Measurements from ENCODE around the gene CADM1.

CADM1 gene

GRCh38 chr11:115217726-115218311 is 286.4 kb downstream of the CADM1 start:
- DNase-seq (ENCODE audit: low read depth in 1 of 2, low spot score in 1 of 2) = no peak

GRCh38 chr11:115215694-115216617 is 288.3 kb downstream of the CADM1 start:
- DNase-seq (ENCODE audit: low read depth in 1 of 2, low spot score in 1 of 2) = no peak

GRCh38 chr11:115214644-115215234 is 289.5 kb downstream of the CADM1 start:
- no peak for DNase-seq (ENCODE audit: low read depth in 1 of 2, low spot score in 1 of 2)

- no peak for DNase-seq (ENCODE audit: low read depth in 1 of 2, low spot score in 1 of 2)
Measured at GRCh38 chr11:115213007-115213406, 291.2 kb downstream of the CADM1 start.

GRCh38 chr11:115208808-115209259 is 295.4 kb downstream of the CADM1 start:
- DNase-seq (ENCODE audit: low read depth in 1 of 2, low spot score in 1 of 2) = no peak

- DNase-seq (ENCODE audit: low read depth in 1 of 2, low spot score in 1 of 2) = no peak
Measured at GRCh38 chr11:115207916-115208315, 296.3 kb downstream of the CADM1 start.

GRCh38 chr11:115207166-115207591 is 297.0 kb downstream of the CADM1 start:
- no peak for DNase-seq (ENCODE audit: low read depth in 1 of 2, low spot score in 1 of 2)

GRCh38 chr11:115206365-115207022 is 297.7 kb downstream of the CADM1 start:
- no peak for DNase-seq (ENCODE audit: low read depth in 1 of 2, low spot score in 1 of 2)

GRCh38 chr11:115202900-115203552 is 301.2 kb downstream of the CADM1 start:
- no peak for DNase-seq (ENCODE audit: low read depth in 1 of 2, low spot score in 1 of 2)

GRCh38 chr11:115202074-115202473 is 302.1 kb downstream of the CADM1 start:
- DNase-seq (ENCODE audit: low read depth in 1 of 2, low spot score in 1 of 2) = no peak

- DNase-seq (ENCODE audit: low read depth in 1 of 2, low spot score in 1 of 2) = no peak
Measured at GRCh38 chr11:115201111-115201792, 303.0 kb downstream of the CADM1 start.

GRCh38 chr11:115199481-115200069 is 304.6 kb downstream of the CADM1 start:
- DNase-seq (ENCODE audit: low read depth in 1 of 2, low spot score in 1 of 2) = no peak

- DNase-seq (ENCODE audit: low read depth in 1 of 2, low spot score in 1 of 2) = no peak
Measured at GRCh38 chr11:115198321-115198741, 305.9 kb downstream of the CADM1 start.

GRCh38 chr11:115197433-115197832 is 306.8 kb downstream of the CADM1 start:
- no peak for DNase-seq (ENCODE audit: low read depth in 1 of 2, low spot score in 1 of 2)

- no peak for DNase-seq (ENCODE audit: low read depth in 1 of 2, low spot score in 1 of 2)
Measured at GRCh38 chr11:115197031-115197430, 307.2 kb downstream of the CADM1 start.

GRCh38 chr11:115194802-115195110 is 309.5 kb downstream of the CADM1 start:
- no peak for DNase-seq (ENCODE audit: low read depth in 1 of 2, low spot score in 1 of 2)

GRCh38 chr11:115193914-115194801 is 310.1 kb downstream of the CADM1 start:
- no peak for DNase-seq (ENCODE audit: low read depth in 1 of 2, low spot score in 1 of 2)

GRCh38 chr11:115191761-115192160 is 312.5 kb downstream of the CADM1 start:
- DNase-seq (ENCODE audit: low read depth in 1 of 2, low spot score in 1 of 2) = no peak

- DNase-seq (ENCODE audit: low read depth in 1 of 2, low spot score in 1 of 2) = no peak
Measured at GRCh38 chr11:115190196-115190595, 314.0 kb downstream of the CADM1 start.

Data from activated CD4-positive, alpha-beta T cell treated with anti-CD3 and anti-CD28 coated beads, Interleukin-2, amount 50 U/mL, for 24 hours (primary cell).